Endothelial cell of umbilical vein (primary cell): Measurements from ENCODE around the gene DIP2C.

Source experiments
- CTCF ChIP-seq, 2 donors: IDR thresholded peaks; 1 replicate in 1 of 2; 2 replicates in 1 of 2; pipeline ENCODE4 v1.5.1; 2011; ENCODE audit warnings: low read length in 2 of 2, mild to moderate bottlenecking in 2 of 2, moderate library complexity in 2 of 2, control low read depth in 1 of 2, inconsistent platforms in 1 of 2, low read depth in 1 of 2; ENCODE audit not compliant: insufficient read depth in 1 of 2; ENCODE audit errors: extremely low read depth in 1 of 2
- EZH2 ChIP-seq: IDR thresholded peaks from 2 replicates; pipeline ENCODE4 v1.6.1; 2012; ENCODE audit warnings: borderline replicate concordance, low read depth, mild to moderate bottlenecking, moderate library complexity, low read length, inconsistent platforms; ENCODE audit not compliant: severe bottlenecking
- POLR2A ChIP-seq: IDR thresholded peaks from 2 replicates; pipeline ENCODE4 v1.6.1; 2012; ENCODE audit warnings: low read depth, mild to moderate bottlenecking, control low read depth, low read length

GRCh38 chr10:665579-666091, 23.8 kb downstream of the DIP2C start:
- TF ChIP-seq EZH2 (no peak), CTCF (IDR thresholded peaks at IDR 0.05; ENCODE audit: extremely low read depth in 1 of 2, insufficient read depth in 1 of 2, low read depth in 1 of 2, low read length in 2 of 2) (no peak), POLR2A (no peak)
